Kidney epithelial cell (primary cell): ENCODE results near the gene TLK2. TPM values are rescaled to one million over a fixed set of nuclear protein-coding genes. Genes with fewer than 3 reads are reported as not detected.
"Not testable (repeated sequence)": the region's sequence is repeated elsewhere in the genome, so short reads cannot be mapped to it uniquely, and the experiment has no call there.

Experiments used
- DNase-seq: peaks from one replicate; pipeline ENCODE4 v3.0.0-alpha.2; 2010; ENCODE audit warnings: low read depth
- H3K27me3 ChIP-seq: 2 replicates; pipeline ENCODE4 v1.6.0; 2011; ENCODE audit warnings: low read length; ENCODE audit not compliant: control insufficient read depth, insufficient read depth
- H3K36me3 ChIP-seq: 2 replicates; pipeline ENCODE4 v1.5.1; 2011; ENCODE audit warnings: low read length; ENCODE audit not compliant: control insufficient read depth, insufficient read depth
- H3K4me3 ChIP-seq: 2 replicates; pipeline ENCODE4 v1.5.1; 2011; ENCODE audit warnings: low read depth, mild to moderate bottlenecking, control low read depth, low read length
- total RNA-seq: library from RNA; depleted of rRNA; stranded (reverse); fragments of >200 nt; gene quantifications from 2 replicates; pipeline ENCODE4 v1.2.3, GENCODE V29; 2015
- TF ChIP-seq, protein P1 (sequence below): IDR thresholded peaks from 2 replicates; pipeline ENCODE4 v1.5.1; 2011; ENCODE audit warnings: mild to moderate bottlenecking, moderate library complexity, low read length, control low read depth, inconsistent platforms; ENCODE audit not compliant: insufficient read depth, poor library complexity, severe bottlenecking

Gene TLK2
- total RNA-seq, 1 donor from 2014 or later = 32.9 TPM

DNA sequence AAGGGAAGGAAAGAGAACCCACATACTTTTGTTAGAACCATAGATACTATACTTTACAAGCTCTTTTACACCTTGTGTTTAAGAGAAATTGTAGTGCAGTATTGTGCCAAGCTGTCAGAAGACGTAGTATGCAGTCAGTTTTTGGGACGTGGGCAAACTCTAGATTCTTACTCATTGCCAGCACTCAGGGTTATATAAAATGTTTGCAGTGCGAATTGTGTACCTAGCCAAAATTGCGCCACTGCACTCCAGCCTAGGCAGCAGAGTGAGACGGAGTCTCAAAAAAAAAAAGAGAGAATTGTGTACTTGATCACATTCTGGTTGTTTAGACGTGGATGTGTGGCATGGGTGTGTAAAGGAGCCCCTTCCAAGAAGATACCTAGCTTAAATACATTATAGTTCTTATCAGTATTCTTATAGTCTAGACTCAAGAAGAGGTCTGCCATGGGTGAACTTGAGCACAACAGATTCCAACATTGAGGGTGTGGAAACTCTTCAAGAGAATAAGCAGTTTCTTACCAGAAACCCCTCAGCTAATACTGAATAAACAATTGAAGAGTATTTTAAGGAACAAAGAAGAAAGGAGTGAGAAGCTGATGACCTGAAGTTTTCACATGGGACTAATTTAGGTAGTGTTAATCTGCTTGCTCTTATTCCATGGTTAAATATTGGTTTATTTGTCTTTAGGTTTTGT is 121.5 kb downstream of the TLK2 start:
- no peak for DNase-seq
- TF ChIP-seq, protein P1, sequence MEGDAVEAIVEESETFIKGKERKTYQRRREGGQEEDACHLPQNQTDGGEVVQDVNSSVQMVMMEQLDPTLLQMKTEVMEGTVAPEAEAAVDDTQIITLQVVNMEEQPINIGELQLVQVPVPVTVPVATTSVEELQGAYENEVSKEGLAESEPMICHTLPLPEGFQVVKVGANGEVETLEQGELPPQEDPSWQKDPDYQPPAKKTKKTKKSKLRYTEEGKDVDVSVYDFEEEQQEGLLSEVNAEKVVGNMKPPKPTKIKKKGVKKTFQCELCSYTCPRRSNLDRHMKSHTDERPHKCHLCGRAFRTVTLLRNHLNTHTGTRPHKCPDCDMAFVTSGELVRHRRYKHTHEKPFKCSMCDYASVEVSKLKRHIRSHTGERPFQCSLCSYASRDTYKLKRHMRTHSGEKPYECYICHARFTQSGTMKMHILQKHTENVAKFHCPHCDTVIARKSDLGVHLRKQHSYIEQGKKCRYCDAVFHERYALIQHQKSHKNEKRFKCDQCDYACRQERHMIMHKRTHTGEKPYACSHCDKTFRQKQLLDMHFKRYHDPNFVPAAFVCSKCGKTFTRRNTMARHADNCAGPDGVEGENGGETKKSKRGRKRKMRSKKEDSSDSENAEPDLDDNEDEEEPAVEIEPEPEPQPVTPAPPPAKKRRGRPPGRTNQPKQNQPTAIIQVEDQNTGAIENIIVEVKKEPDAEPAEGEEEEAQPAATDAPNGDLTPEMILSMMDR = no peak
- Histone ChIP-seq H3K27me3 (no peaks in the 10 kb centered on the region), H3K36me3 (peaks cover 1% of the 10 kb centered on the region), H3K4me3 (no peak overlapping the region)

DNA sequence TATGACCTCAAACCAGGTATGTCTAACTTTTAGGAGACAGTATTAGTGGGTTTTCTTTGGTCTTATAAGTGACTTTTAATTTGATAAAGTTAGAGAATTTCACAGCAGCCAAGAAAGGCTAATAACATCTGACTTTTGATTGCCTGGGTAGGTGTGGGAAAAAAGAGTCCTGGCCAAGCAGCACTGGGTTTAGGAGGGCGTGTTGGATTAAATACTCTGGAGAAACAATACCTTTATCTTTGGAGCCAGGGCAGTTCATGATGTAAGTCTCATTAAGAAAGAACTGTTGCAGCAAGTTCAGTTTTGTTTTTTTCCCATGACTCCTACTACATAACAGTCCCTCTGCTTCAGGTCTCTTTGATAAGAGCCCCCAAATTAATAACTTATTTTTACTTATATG is 122.2 kb downstream of the TLK2 start:
- peaks cover 1% of the 10 kb centered on the region for H3K36me3 ChIP-seq
- no peak overlapping the region for H3K4me3 ChIP-seq
- no peaks in the 10 kb centered on the region for H3K27me3 ChIP-seq
- DNase-seq = no peak
- TF ChIP-seq, protein P1 = no peak

DNA sequence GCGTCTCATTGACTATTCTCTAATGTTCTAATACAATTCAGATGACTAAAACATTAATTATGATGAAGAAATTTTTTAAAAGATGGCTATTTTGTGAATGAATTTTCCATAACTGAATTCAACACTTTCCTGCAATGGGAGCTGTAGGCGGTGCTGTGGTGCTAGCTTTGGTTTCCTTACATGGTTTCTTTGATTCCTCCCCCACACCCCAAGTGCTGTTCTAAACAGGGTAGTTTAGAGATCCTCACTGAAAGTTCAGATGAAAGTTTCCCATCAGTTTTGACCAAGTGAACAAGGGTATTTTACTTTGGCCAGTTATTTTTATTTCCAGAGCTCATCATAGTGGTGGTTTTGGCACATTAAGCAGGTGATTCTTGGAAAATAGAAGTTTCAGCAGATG is 122.8 kb downstream of the TLK2 start:
- peaks cover 1% of the 10 kb centered on the region for H3K36me3 ChIP-seq
- TF ChIP-seq, protein P1 = peak; percentile 2
- no peak overlapping the region for H3K4me3 ChIP-seq
- no peak for DNase-seq
- H3K27me3 ChIP-seq = no peaks in the 10 kb centered on the region

DNA sequence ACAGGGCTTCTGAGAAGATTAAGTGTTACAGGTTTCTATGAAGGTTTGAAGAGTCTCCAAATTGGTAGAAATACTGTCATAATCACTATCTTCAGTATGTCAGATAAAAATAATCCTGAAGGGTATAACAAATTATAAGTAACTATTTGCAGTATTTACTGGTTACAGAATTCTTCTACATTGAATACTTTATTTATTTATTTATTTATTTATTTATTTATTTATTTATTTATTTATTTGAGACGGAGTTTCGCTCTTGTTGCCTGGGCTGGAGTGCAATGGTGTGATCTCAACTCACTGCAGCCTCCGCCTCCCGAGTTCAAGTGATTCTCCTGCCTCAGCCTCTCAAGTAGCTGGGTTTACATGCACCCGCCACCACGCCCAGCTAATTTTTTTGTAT is 125.2 kb downstream of the TLK2 start:
- not testable (repeated sequence) for H3K27me3 ChIP-seq, DNase-seq, H3K36me3 ChIP-seq, H3K4me3 ChIP-seq

DNA sequence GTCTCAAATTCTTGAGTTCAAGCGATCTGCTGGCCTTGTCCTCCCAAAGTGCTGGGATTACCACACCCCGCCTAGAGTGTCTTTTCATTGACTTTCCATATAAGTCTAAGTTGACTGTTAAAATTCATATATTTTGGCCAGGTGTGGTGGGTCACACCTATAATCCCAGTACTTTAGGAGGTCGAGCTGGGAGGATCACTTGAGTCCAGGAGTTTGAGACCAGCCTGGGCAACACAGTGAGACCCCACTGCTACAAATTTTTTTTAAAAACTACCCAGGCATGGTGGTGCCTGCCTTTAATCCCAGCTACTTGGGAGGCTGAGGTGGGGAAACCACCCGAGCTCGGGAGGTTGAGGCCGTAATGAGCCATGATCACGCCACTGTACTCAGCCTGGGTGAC is 127.0 kb downstream of the TLK2 start:
- H3K36me3 ChIP-seq = peaks cover 4% of the 10 kb centered on the region
- no peak overlapping the region for H3K4me3 ChIP-seq
- DNase-seq = no peak
- H3K27me3 ChIP-seq = no peaks in the 10 kb centered on the region
- TF ChIP-seq, protein P1 = no peak

DNA sequence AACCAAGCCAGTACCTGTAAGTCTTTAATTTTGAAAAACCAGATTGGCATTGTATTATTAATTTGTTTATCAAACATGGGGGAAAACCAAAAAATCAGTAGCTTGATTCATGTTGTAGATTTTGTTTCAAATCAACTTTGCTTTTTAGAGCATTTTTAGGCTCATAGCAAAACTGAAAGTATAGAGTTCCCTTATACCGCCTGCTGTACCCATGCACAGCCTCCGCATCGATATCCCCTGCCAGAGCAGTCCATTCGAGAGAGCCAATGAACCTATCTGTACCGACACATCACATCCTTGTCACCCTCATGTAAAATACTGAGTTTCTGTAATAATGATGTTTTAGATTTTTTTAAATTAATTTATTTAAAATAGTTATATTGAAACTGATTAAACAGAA is 132.7 kb downstream of the TLK2 start:
- no peak for DNase-seq
- no peaks in the 10 kb centered on the region for H3K27me3 ChIP-seq
- TF ChIP-seq, protein P1 = no peak
- H3K36me3 ChIP-seq = peaks cover 5% of the 10 kb centered on the region
- H3K4me3 ChIP-seq = no peak overlapping the region
